Measurements from ENCODE around the gene LMO7. TPM values are rescaled to one million over a fixed set of nuclear protein-coding genes. Genes with fewer than 3 reads are reported as not detected.

Gene LMO7
- total and polyA plus RNA-seq, 2 of the 13 experiments (the other 11 are each of a cell fraction or from before 2014, with no cell fraction given) = 34.0 to 121 TPM

DNA sequence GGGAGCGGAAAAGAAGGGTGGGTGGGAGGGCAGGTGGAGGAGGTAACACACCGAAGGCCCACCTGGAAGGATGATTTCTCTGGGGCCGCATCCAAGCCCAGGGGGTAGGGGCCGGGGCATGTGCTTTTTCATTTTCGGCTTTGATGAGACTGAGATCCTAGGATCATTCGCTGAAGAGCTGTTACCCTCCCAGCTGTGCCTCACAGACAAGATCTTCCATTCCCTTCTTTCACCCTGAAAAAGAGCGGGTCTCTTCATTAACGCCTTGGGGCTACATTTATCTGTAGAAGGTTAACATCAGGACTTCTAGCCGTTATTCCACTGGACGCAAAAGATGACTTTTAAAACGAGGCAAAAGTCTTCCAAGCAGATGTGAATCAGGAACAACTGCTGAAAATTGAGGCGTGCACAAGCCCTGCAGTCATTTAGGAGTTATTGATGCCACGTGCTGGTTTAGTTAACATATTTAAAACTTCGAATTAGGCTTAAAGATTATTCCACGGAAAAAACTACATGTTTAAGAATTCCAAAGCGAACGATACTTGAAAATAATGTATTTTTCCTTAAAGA lies 1.1 kb downstream of the LMO7 start:
- ChIA-PET CTCF (ENCODE audit: low intra/inter-chr PET ratio, low total read pairs) (no interaction called here), POLR2A (no interaction called here)
- peak overlapping the region in 2 of 3 experiments; percentile 84 to 85; a peak in 5 of 6 replicates for H3K4me3 ChIP-seq (replicated peaks in 1 of 3; ENCODE audit: insufficient read depth in 1 of 3, low read depth in 2 of 3, low read length in 3 of 3)
- peak overlapping the region; percentile 92 for H3K4me2 ChIP-seq (ENCODE audit: low read depth, low read length)
- H3K79me2 ChIP-seq (ENCODE audit: insufficient read depth, low read length) = no peaks in the 10 kb centered on the region
- TSS peak; percentile 71 for BruUV-seq (replicated peaks)
- no peaks in the 10 kb centered on the region; a peak in 1 of 5 replicates for H3K27me3 ChIP-seq (ENCODE audit: control insufficient read depth in 1 of 2, insufficient read depth in 2 of 2, low read length in 2 of 2)
- in situ Hi-C loops (cut with HindIII; ENCODE audit: extremely low pct_ligation_motif_present, low pct_unique_long_range_greater_than_20kb) (no loop called here), intact Hi-C loops (cut with micrococcal nuclease; ENCODE audit: unreplicated experiment) (loop anchor here (5.0 kb wide), 2 partner anchors 35 to 70 kb away; no protein-coding TSS in a partner anchor)
- H3K9ac ChIP-seq (ENCODE audit: insufficient read depth, low read depth, low read length) = no peak overlapping the region
- H3K9me3 ChIP-seq (ENCODE audit: low read length) = no peaks in the 10 kb centered on the region
- WGBS (ENCODE audit: low lambda C conversion rate) = 77% methylated on average over 17 of the region's 17 CpGs
- no peaks in the 10 kb centered on the region for H4K20me1 ChIP-seq (ENCODE audit: insufficient read depth, low read length)
- H2AFZ ChIP-seq (ENCODE audit: low read length) = no peak overlapping the region
- TF ChIP-seq SALL2 (CRISPR knock-in tag; IDR thresholded peaks at IDR 0.05) = no peak
- no peak for TF ChIP-seq NFIB (CRISPR knock-in tag; IDR thresholded peaks at IDR 0.05; ENCODE audit: borderline replicate concordance)
- TF ChIP-seq, protein P1, sequence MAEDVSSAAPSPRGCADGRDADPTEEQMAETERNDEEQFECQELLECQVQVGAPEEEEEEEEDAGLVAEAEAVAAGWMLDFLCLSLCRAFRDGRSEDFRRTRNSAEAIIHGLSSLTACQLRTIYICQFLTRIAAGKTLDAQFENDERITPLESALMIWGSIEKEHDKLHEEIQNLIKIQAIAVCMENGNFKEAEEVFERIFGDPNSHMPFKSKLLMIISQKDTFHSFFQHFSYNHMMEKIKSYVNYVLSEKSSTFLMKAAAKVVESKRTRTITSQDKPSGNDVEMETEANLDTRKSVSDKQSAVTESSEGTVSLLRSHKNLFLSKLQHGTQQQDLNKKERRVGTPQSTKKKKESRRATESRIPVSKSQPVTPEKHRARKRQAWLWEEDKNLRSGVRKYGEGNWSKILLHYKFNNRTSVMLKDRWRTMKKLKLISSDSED (CRISPR knock-in tag; IDR thresholded peaks at IDR 0.05) = no peak
- TF ChIP-seq, protein P2, sequence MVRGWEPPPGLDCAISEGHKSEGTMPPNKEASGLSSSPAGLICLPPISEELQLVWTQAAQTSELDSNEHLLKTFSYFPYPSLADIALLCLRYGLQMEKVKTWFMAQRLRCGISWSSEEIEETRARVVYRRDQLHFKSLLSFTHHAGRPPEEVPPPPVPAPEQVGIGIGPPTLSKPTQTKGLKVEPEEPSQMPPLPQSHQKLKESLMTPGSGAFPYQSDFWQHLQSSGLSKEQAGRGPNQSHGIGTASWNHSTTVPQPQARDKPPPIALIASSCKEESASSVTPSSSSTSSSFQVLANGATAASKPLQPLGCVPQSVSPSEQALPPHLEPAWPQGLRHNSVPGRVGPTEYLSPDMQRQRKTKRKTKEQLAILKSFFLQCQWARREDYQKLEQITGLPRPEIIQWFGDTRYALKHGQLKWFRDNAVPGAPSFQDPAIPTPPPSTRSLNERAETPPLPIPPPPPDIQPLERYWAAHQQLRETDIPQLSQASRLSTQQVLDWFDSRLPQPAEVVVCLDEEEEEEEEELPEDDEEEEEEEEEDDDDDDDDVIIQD (CRISPR knock-in tag; IDR thresholded peaks at IDR 0.05; ENCODE audit: low read depth) = no peak
- no peak for TF ChIP-seq ESRRA (CRISPR knock-in tag; IDR thresholded peaks at IDR 0.05; ENCODE audit: low read depth)
- TF ChIP-seq, protein P3, sequence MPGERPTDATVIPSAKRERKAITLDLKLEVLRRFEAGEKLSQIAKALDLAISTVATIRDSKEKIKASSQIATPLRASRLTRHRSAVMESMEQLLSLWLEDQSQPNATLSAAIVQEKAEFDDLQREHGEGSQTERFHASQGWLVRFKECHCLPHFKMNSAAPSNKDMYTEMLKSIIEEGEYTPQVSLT (CRISPR knock-in tag; IDR thresholded peaks at IDR 0.05; ENCODE audit: borderline replicate concordance, low read depth) = no peak
- no peak for TF ChIP-seq ZNF598 (CRISPR knock-in tag; IDR thresholded peaks at IDR 0.05; ENCODE audit: borderline replicate concordance)
- TF ChIP-seq HNRNPL (IDR thresholded peaks at IDR 0.05; ENCODE audit: low read depth, low read length) = no peak
- TF ChIP-seq, protein P4, sequence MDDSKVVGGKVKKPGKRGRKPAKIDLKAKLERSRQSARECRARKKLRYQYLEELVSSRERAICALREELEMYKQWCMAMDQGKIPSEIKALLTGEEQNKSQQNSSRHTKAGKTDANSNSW (CRISPR knock-in tag; IDR thresholded peaks at IDR 0.05; ENCODE audit: borderline replicate concordance) = no peak
- TF ChIP-seq, protein P5, sequence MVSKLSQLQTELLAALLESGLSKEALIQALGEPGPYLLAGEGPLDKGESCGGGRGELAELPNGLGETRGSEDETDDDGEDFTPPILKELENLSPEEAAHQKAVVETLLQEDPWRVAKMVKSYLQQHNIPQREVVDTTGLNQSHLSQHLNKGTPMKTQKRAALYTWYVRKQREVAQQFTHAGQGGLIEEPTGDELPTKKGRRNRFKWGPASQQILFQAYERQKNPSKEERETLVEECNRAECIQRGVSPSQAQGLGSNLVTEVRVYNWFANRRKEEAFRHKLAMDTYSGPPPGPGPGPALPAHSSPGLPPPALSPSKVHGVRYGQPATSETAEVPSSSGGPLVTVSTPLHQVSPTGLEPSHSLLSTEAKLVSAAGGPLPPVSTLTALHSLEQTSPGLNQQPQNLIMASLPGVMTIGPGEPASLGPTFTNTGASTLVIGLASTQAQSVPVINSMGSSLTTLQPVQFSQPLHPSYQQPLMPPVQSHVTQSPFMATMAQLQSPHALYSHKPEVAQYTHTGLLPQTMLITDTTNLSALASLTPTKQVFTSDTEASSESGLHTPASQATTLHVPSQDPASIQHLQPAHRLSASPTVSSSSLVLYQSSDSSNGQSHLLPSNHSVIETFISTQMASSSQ (IDR thresholded peaks at IDR 0.05; ENCODE audit: low read depth) = no peak
- TF ChIP-seq, protein P5 (CRISPR knock-in tag; IDR thresholded peaks at IDR 0.05; ENCODE audit: borderline replicate concordance) = no peak
- no peak for TF ChIP-seq RXRA (CRISPR knock-in tag; IDR thresholded peaks at IDR 0.05)
- TF ChIP-seq ZNF296 (CRISPR knock-in tag; conservative IDR thresholded peaks at IDR 0.05) = no peak
- TF ChIP-seq, protein P6, sequence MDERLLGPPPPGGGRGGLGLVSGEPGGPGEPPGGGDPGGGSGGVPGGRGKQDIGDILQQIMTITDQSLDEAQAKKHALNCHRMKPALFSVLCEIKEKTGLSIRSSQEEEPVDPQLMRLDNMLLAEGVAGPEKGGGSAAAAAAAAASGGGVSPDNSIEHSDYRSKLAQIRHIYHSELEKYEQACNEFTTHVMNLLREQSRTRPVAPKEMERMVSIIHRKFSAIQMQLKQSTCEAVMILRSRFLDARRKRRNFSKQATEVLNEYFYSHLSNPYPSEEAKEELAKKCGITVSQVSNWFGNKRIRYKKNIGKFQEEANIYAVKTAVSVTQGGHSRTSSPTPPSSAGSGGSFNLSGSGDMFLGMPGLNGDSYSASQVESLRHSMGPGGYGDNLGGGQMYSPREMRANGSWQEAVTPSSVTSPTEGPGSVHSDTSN (CRISPR knock-in tag; IDR thresholded peaks at IDR 0.05) = no peak
- no peak for TF ChIP-seq ZNF747 (CRISPR knock-in tag; IDR thresholded peaks at IDR 0.05; ENCODE audit: borderline replicate concordance)
- TF ChIP-seq ZNF225 (CRISPR knock-in tag; IDR thresholded peaks at IDR 0.05) = no peak
- DNase-seq (ENCODE audit: low spot score) (no peak), FAIRE-seq (peak; percentile 18), ATAC-seq (no peak)
- H3K27ac ChIP-seq (ENCODE audit: extremely low read length, insufficient read depth, low read length) = no peak overlapping the region
- H3K36me3 ChIP-seq (replicated peaks in 1 of 2; ENCODE audit: control insufficient read depth in 1 of 2, insufficient read depth in 2 of 2, low read length in 2 of 2) = no peaks in the 10 kb centered on the region
- peaks cover 36% of the 10 kb centered on the region for H3K4me1 ChIP-seq (ENCODE audit: insufficient read depth, low read length)

All from HepG2 (cell line).